ENCODE results near the gene TMPO. TPM values are rescaled to one million over a fixed set of nuclear protein-coding genes. Genes with fewer than 3 reads are reported as not detected.
A peak's percentile ranks its signal among the peaks of the same experiment; 100 is the strongest.

TMPO gene
- total RNA-seq, 1 donor: 52.1 TPM

DNA sequence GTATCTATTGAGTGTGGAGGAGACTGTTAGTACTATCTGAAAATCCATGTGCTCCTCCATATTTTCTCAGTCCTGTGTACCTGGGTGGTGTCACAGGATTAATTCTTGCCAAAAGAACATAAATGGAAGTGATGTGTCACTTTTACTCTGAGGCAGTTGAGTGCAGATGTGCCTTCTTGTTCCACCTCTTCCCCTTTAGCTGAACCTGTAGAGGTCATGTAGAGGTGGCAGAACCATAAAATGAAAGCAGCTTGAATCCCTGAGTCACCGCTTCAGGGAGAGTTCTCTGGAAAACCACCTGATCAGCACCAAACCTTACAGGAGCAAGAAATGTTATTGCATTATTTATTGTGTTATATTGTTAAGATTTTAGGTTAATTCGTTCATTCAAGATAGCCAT is 63.4 kb downstream of the TMPO start:
- Histone ChIP-seq H3K4me3 (ENCODE audit: insufficient read depth, low read length) (no peak overlapping the region), H3K27ac (ENCODE audit: low read depth, low read length) (no peak overlapping the region), H3K4me2 (ENCODE audit: insufficient read depth, low read length) (no peak overlapping the region), H3K4me1 (ENCODE audit: insufficient read depth, low read length) (no peaks in the 10 kb centered on the region), H3K27me3 (ENCODE audit: insufficient read depth, low read length) (no peaks in the 10 kb centered on the region), H3K36me3 (ENCODE audit: insufficient read depth, low read length) (no peaks in the 10 kb centered on the region), H4K20me1 (ENCODE audit: insufficient read depth, low read length) (no peaks in the 10 kb centered on the region), H3K9me3 (ENCODE audit: low read depth, low read length) (no peaks in the 10 kb centered on the region), H2AFZ (ENCODE audit: low read length) (no peak overlapping the region), H3K79me2 (ENCODE audit: insufficient read depth, low read length) (no peaks in the 10 kb centered on the region)
- DNase-seq (ENCODE audit: insufficient read length, low spot score, missing footprints): no peak
- TF ChIP-seq CTCF (IDR thresholded peaks at IDR 0.05; ENCODE audit: extremely low read depth, low read depth, low read length): no peak

DNA sequence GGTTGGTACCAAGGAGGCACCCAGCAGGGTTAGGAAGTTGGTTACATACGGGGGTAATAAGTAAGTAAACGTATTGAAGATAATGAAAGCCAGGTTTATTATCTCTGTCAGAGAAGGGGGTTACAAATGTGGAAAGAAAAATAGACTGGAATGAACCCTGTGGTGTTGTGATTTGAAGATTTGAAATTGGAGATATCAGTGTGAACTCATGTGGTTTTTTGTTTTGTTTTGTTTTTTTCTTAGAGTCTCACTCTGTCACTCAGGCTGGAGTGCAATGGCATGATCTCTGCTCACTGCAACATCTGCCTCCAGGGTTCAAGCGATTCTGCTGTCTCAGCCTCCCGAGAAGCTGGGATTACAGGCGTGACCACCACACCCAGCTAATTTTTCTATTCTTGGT is 64.0 kb downstream of the TMPO start:
- H3K4me2 ChIP-seq (ENCODE audit: insufficient read depth, low read length): no peak overlapping the region
- H3K27ac ChIP-seq (ENCODE audit: low read depth, low read length): no peak overlapping the region
- H2AFZ ChIP-seq (ENCODE audit: low read length): peak overlapping the region; percentile 15
- H4K20me1 ChIP-seq (ENCODE audit: insufficient read depth, low read length): no peaks in the 10 kb centered on the region
- H3K9me3 ChIP-seq (ENCODE audit: low read depth, low read length): no peaks in the 10 kb centered on the region
- no peaks in the 10 kb centered on the region for H3K27me3 ChIP-seq (ENCODE audit: insufficient read depth, low read length)
- no peak overlapping the region for H3K4me3 ChIP-seq (ENCODE audit: insufficient read depth, low read length)
- H3K4me1 ChIP-seq (ENCODE audit: insufficient read depth, low read length): no peaks in the 10 kb centered on the region
- no peak for TF ChIP-seq CTCF (IDR thresholded peaks at IDR 0.05; ENCODE audit: extremely low read depth, low read depth, low read length)
- no peaks in the 10 kb centered on the region for H3K36me3 ChIP-seq (ENCODE audit: insufficient read depth, low read length)
- no peaks in the 10 kb centered on the region for H3K79me2 ChIP-seq (ENCODE audit: insufficient read depth, low read length)
- no peak for DNase-seq (ENCODE audit: insufficient read length, low spot score, missing footprints)

GRCh38 chr12:98579835-98580234 is 64.4 kb downstream of the TMPO start:
- no peaks in the 10 kb centered on the region for H3K4me1 ChIP-seq (ENCODE audit: insufficient read depth, low read length)
- no peak overlapping the region for H3K27ac ChIP-seq (ENCODE audit: low read depth, low read length)
- no peaks in the 10 kb centered on the region for H3K36me3 ChIP-seq (ENCODE audit: insufficient read depth, low read length)
- H4K20me1 ChIP-seq (ENCODE audit: insufficient read depth, low read length): no peaks in the 10 kb centered on the region
- H3K9me3 ChIP-seq (ENCODE audit: low read depth, low read length): no peaks in the 10 kb centered on the region
- H3K4me2 ChIP-seq (ENCODE audit: insufficient read depth, low read length): no peak overlapping the region
- H3K79me2 ChIP-seq (ENCODE audit: insufficient read depth, low read length): no peaks in the 10 kb centered on the region
- TF ChIP-seq CTCF (IDR thresholded peaks at IDR 0.05; ENCODE audit: extremely low read depth, low read depth, low read length): no peak
- no peak overlapping the region for H3K4me3 ChIP-seq (ENCODE audit: insufficient read depth, low read length)
- no peak for DNase-seq (ENCODE audit: insufficient read length, low spot score, missing footprints)
- no peaks in the 10 kb centered on the region for H3K27me3 ChIP-seq (ENCODE audit: insufficient read depth, low read length)
- H2AFZ ChIP-seq (ENCODE audit: low read length): no peak overlapping the region

DNA sequence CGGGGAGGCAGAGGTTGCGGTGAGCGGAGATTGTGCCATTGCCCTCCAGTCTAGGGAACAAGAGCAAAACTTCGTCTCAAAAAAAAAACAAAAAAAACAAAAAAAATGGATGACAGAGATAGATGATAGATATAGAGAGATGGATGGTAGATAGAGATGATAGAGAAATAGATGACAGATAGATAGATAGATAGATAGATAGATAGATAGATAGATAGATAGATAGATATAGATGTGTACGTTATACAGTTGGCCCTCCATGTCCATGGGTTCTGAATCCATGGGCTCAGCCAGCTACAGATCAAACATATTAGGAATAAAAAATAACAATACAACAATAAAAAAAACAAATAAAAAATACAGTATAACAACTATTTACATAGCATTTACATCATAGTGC is 65.3 kb downstream of the TMPO start:
- H3K27ac ChIP-seq (ENCODE audit: low read depth, low read length): no peak overlapping the region
- no peak overlapping the region for H2AFZ ChIP-seq (ENCODE audit: low read length)
- H3K36me3 ChIP-seq (ENCODE audit: insufficient read depth, low read length): no peaks in the 10 kb centered on the region
- H4K20me1 ChIP-seq (ENCODE audit: insufficient read depth, low read length): no peaks in the 10 kb centered on the region
- no peak overlapping the region for H3K4me3 ChIP-seq (ENCODE audit: insufficient read depth, low read length)
- H3K79me2 ChIP-seq (ENCODE audit: insufficient read depth, low read length): no peaks in the 10 kb centered on the region
- no peaks in the 10 kb centered on the region for H3K4me1 ChIP-seq (ENCODE audit: insufficient read depth, low read length)
- no peak for DNase-seq (ENCODE audit: insufficient read length, low spot score, missing footprints)
- no peaks in the 10 kb centered on the region for H3K27me3 ChIP-seq (ENCODE audit: insufficient read depth, low read length)
- H3K4me2 ChIP-seq (ENCODE audit: insufficient read depth, low read length): no peak overlapping the region
- no peaks in the 10 kb centered on the region for H3K9me3 ChIP-seq (ENCODE audit: low read depth, low read length)
- no peak for TF ChIP-seq CTCF (IDR thresholded peaks at IDR 0.05; ENCODE audit: extremely low read depth, low read depth, low read length)

Measured in osteoblast (primary cell).